ENCODE data around the gene PLEKHN1.

GRCh38 chr1:942411-942821 is 23.9 kb upstream of the PLEKHN1 start:
- TF ChIP-seq CTCF (IDR thresholded peaks at IDR 0.05; ENCODE audit: extremely low read depth in 1 of 2, insufficient read depth in 1 of 2, low read depth in 1 of 2, low read length in 2 of 2) (no peak), EZH2 (IDR thresholded peaks at IDR 0.05; ENCODE audit: borderline replicate concordance, low read depth, low read length, severe bottlenecking) (peak; percentile 79), MAX (IDR thresholded peaks at IDR 0.05; ENCODE audit: insufficient read depth, insufficient read length) (no peak), POLR2A (IDR thresholded peaks at IDR 0.05; ENCODE audit: low read depth, low read length) (no peak), POLR2AphosphoS5 (IDR thresholded peaks at IDR 0.05; ENCODE audit: insufficient read depth, low read depth, low read length) (no peak), JUN (IDR thresholded peaks at IDR 0.05; ENCODE audit: borderline replicate concordance, insufficient read depth, insufficient read length, low read depth) (no peak)

Measured in endothelial cell of umbilical vein (primary cell).